ENCODE data around the gene FPR3.

Gene FPR3

GRCh38 chr19:51837145-51837544 lies 42.2 kb downstream of the FPR3 start:
- Histone ChIP-seq H3K9me3 (ENCODE audit: low read depth, low read length) (no peaks in the 10 kb centered on the region), H3K9ac (ENCODE audit: insufficient read length) (no peak overlapping the region)
- TF ChIP-seq EZH2 (IDR thresholded peaks at IDR 0.05): no peak
- no peak for TF ChIP-seq FOXP2 (optimal IDR thresholded peaks at IDR 0.05; ENCODE audit: control extremely low read depth, extremely low read length, insufficient read depth)
- no peak for TF ChIP-seq POLR2AphosphoS5 (IDR thresholded peaks at IDR 0.05; ENCODE audit: borderline replicate concordance, low read depth, low read length)

GRCh38 chr19:51861870-51862622 lies 67.1 kb downstream of the FPR3 start:
- Histone ChIP-seq H3K9ac (ENCODE audit: insufficient read length) (no peak overlapping the region), H3K9me3 (ENCODE audit: low read depth, low read length) (peaks cover 17% of the 10 kb centered on the region; the same call in 1 of the 2 replicates), H3K36me3 (ENCODE audit: insufficient read depth, low read length) (no peaks in the 10 kb centered on the region), H3K4me3 (no peak overlapping the region), H3K27ac (no peak overlapping the region)
- TF ChIP-seq FOXP2 (optimal IDR thresholded peaks at IDR 0.05; ENCODE audit: control extremely low read depth, extremely low read length, insufficient read depth) (no peak), POLR2AphosphoS5 (IDR thresholded peaks at IDR 0.05; ENCODE audit: borderline replicate concordance, low read depth, low read length) (no peak), EZH2 (IDR thresholded peaks at IDR 0.05) (no peak)
- no peak for DNase-seq (ENCODE audit: low read depth, low spot score)

More at GRCh38 chr19:51837145-51837544, 42.2 kb downstream of the FPR3 start:
- Histone ChIP-seq H3K27ac (no peak overlapping the region), H3K36me3 (ENCODE audit: insufficient read depth, low read length) (no peaks in the 10 kb centered on the region), H3K4me3 (no peak overlapping the region)
- DNase-seq (ENCODE audit: low read depth, low spot score): no peak

- Histone ChIP-seq H3K9ac (ENCODE audit: insufficient read length) (no peak overlapping the region), H3K9me3 (ENCODE audit: low read depth, low read length) (peaks cover 17% of the 10 kb centered on the region), H3K4me3 (no peak overlapping the region), H3K36me3 (ENCODE audit: insufficient read depth, low read length) (peaks cover 17% of the 10 kb centered on the region), H3K27ac (no peak overlapping the region)
- no peak for DNase-seq (ENCODE audit: low read depth, low spot score)
- TF ChIP-seq FOXP2 (optimal IDR thresholded peaks at IDR 0.05; ENCODE audit: control extremely low read depth, extremely low read length, insufficient read depth) (no peak), POLR2AphosphoS5 (IDR thresholded peaks at IDR 0.05; ENCODE audit: borderline replicate concordance, low read depth, low read length) (no peak), EZH2 (IDR thresholded peaks at IDR 0.05) (no peak)
Measured at GRCh38 chr19:51873097-51873496, 78.1 kb downstream of the FPR3 start.

All from SK-N-MC (cell line).